Measurements from ENCODE around the gene C22orf23.

Gene C22orf23

DNA sequence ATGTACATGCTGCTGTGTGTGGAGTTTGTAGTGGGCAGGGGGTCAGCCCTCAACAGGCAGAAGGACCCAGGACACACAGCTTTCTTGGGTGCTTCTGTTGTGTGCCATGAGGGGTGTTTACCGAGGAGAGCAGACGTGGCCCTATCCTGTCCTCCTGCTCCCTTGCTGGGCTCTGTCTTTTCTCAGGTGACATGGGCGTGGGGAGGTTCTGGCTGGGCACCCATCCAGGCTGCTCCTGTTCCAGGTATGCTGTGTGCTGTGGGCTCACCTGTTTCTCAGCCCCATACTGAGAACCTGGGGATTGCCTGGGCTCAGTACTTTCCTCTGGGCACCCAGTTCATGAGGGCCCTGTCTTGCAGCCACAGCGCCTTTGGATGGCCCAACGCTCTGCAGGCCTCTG, 24.0 kb downstream of the C22orf23 start:
- Mint-ChIP-seq H3K36me3 (ENCODE audit: low read depth) (no peaks in the 10 kb centered on the region), H3K4me1 (peaks cover 12% of the 10 kb centered on the region), H3K9me3 (no peaks in the 10 kb centered on the region), H3K4me3 (no peak overlapping the region), H3K27me3 (no peaks in the 10 kb centered on the region), H3K27ac (no peak overlapping the region)
- ATAC-seq = no peak
- no peak for DNase-seq

DNA sequence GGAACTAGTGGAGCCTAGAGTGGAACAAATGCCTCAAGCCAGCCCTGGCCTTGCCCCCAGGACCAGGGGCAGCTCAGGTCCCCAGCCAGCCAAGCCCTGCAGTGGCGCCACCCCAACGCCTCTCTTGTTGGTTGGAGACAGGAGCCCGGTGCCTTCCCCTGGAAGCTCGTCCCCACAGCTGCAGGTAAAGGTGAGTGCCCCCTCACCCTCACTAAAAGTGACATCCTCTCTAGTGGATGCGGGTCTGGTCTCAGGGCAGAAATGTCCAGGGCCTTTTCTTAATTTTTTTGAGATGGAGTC, 25.8 kb downstream of the C22orf23 start:
- ATAC-seq (no peak), DNase-seq (no peak)
- no peaks in the 10 kb centered on the region for H3K27me3 Mint-ChIP-seq
- H3K9me3 Mint-ChIP-seq = no peaks in the 10 kb centered on the region
- H3K36me3 Mint-ChIP-seq (ENCODE audit: low read depth) = peaks cover 1% of the 10 kb centered on the region
- no peak overlapping the region for H3K27ac Mint-ChIP-seq
- H3K4me1 Mint-ChIP-seq = no peaks in the 10 kb centered on the region
- no peak overlapping the region for H3K4me3 Mint-ChIP-seq

DNA sequence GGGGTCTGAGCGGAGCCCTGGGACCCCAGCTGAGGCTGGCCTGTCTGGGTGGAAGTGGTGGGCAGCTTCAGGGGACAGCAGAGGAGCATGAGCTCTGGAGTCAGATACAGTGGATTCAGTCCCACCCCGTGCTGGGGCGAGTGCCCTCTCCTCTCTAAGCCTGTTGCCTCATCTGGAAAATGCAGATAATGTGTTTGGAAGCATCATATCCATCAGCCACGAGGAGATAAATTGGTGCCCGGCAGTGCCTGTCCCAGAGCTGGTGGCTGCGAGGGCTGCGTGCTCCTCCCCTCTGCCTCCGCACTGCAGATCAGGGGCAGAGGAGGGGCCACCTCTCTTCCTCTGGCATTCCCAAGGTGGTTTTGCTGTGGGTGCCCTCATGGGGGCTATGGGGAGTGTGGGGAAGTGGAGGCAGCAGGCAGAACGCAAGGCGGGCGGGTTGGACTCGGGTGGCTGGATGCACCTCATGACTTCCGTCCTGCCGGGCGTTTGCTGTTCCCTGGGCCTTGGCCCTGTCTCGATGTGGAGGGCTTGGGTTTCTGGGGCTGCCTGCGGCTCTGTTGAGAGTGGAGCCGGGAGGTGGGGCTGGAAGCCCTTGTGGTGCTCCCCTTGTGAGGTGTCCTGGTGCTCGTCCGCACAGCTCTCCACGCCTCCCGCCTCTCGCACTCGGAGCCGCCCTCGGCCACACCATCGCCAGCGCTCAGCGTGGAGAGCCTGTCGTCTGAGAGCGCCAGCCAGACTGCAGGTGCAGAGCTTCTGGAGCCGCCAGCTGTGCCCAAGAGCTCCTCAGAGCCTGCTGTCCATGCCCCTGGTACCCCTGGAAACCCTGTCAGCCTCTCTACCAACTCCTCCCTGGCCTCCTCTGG, 26.4 kb downstream of the C22orf23 start:
- Mint-ChIP-seq H3K27ac (no peak overlapping the region), H3K27me3 (no peaks in the 10 kb centered on the region), H3K4me1 (no peaks in the 10 kb centered on the region), H3K9me3 (no peaks in the 10 kb centered on the region), H3K36me3 (ENCODE audit: low read depth) (peaks cover 1% of the 10 kb centered on the region), H3K4me3 (no peak overlapping the region)
- ATAC-seq (no peak), DNase-seq (no peak)

DNA sequence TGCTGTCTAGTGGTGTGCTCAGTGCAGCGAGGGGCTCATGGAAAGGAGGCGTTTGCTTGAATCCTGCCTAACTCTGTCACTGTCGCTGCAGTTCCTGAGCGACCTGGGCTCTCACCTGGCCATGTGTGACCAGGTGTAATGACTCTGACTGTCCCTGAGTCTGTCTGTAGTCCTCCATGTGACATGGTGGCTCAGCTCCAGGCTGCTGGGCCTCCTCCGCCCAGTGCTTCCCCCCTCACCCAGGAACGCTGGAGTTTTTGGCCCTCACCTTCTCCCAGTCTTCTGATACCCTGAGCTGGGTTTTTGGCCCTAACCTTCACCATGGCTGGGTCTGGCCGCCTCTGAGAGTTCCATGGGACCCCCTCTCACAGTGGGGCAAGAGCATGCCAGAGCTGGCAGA, 27.0 kb downstream of the C22orf23 start:
- Mint-ChIP-seq H3K27me3 (no peaks in the 10 kb centered on the region), H3K4me1 (no peaks in the 10 kb centered on the region), H3K4me3 (no peak overlapping the region), H3K27ac (no peak overlapping the region), H3K9me3 (no peaks in the 10 kb centered on the region), H3K36me3 (ENCODE audit: low read depth) (peaks cover 3% of the 10 kb centered on the region)
- DNase-seq (no peak), ATAC-seq (no peak)

DNA sequence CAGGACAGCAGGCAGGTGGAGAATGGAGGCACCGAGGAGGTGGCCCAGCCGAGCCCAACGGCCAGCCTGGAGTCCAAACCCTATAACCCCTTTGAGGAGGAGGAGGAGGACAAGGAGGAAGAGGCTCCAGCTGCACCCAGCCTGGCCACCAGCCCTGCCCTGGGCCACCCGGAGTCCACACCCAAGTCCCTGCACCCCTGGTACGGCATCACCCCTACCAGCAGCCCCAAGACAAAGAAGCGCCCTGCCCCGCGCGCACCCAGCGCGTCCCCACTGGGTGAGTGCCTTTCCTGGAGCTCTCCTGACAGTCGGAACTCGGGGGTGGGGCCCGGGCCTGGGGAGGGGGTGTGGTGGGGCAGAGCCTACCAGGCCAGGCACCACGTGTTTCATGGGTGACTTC, 27.6 kb downstream of the C22orf23 start:
- no peak for DNase-seq
- no peaks in the 10 kb centered on the region for H3K4me1 Mint-ChIP-seq
- H3K27ac Mint-ChIP-seq = no peak overlapping the region
- ATAC-seq = peak; percentile 25
- H3K9me3 Mint-ChIP-seq = no peaks in the 10 kb centered on the region
- H3K27me3 Mint-ChIP-seq = no peaks in the 10 kb centered on the region
- no peak overlapping the region for H3K4me3 Mint-ChIP-seq
- H3K36me3 Mint-ChIP-seq (ENCODE audit: low read depth) = peaks cover 3% of the 10 kb centered on the region

DNA sequence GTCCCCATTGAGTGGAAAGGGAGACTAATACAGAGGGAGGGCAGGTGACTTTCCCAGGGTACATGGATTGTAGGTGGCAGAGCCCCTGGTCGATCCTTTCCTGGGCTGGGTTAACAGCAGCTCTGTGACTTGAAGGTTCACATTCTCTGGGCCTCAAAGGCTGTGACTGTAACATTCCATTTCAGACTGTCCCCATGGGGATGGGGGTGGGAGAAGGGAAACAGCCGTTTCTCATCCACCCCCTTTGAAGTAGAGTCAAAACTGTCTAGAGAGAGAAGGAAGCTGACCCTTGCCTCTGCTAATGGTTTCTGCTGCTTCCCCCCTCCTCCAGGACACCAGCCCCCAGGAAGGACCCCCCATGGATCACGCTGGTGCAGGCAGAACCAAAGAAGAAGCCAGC, 28.1 kb downstream of the C22orf23 start:
- H3K4me3 Mint-ChIP-seq = no peak overlapping the region
- ATAC-seq (no peak), DNase-seq (no peak)
- no peaks in the 10 kb centered on the region for H3K27me3 Mint-ChIP-seq
- H3K27ac Mint-ChIP-seq = no peak overlapping the region
- H3K4me1 Mint-ChIP-seq = peaks cover under 1% of the 10 kb centered on the region
- peaks cover 3% of the 10 kb centered on the region for H3K36me3 Mint-ChIP-seq (ENCODE audit: low read depth)
- no peaks in the 10 kb centered on the region for H3K9me3 Mint-ChIP-seq

DNA sequence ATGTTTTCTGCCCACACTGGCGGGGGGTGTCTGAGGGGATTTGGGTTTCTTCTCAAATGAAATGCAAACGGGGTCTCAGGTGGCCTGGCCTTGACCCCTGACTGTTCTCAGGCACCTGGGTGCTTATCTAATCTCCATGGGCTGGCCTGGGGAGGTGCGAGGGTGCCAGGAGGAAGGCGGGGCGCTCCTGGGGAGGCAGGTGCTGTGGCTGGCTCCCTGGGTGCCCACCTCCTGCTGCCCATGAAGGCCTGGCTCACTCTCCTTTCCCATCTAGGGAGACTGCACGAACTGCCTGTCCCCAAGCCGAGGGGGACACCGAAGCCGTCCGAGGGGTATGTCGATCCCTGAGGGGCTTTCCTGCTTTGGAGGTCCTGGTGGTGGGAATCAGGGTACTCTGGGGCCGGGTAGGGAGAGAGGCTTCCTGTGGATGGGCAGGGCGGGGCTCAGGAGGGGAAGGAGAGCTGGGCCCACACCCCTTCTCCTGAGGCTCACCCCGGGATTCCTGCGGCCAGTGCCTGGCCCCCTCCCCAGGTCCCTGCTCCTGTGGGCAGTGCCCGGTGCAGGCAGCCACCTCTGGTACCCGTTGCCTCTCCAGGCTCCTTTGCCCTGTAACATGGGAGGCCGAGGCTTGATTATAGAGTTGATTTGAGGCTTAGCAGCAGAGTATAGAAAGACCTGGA, 28.9 kb downstream of the C22orf23 start:
- H3K36me3 Mint-ChIP-seq (ENCODE audit: low read depth) = peaks cover 8% of the 10 kb centered on the region
- no peaks in the 10 kb centered on the region for H3K9me3 Mint-ChIP-seq
- H3K27ac Mint-ChIP-seq = no peak overlapping the region
- ATAC-seq (no peak), DNase-seq (no peak)
- H3K27me3 Mint-ChIP-seq = no peaks in the 10 kb centered on the region
- peaks cover 5% of the 10 kb centered on the region for H3K4me1 Mint-ChIP-seq
- no peak overlapping the region for H3K4me3 Mint-ChIP-seq

DNA sequence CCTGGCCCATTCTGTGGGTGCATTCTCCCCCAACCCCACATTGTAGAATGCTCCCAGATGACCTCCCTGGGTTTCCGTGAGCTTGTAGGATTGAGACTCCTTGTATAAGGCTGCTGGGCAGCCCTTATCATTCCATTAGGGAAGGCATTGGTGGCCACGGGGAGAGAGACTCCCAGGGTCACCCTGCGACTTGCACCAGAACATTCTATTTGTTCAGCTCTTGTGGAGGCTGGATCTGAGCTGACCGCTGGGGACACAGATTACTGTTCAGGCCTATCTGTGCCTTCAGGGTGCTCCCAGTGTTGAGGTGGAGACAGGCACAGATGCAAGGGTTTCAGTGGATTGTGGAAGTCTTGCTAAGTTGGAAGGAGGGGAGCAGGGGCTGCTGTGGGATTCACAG, 29.5 kb downstream of the C22orf23 start:
- ATAC-seq (no peak), DNase-seq (no peak)
- Mint-ChIP-seq H3K36me3 (ENCODE audit: low read depth) (peaks cover 8% of the 10 kb centered on the region), H3K4me1 (peaks cover 5% of the 10 kb centered on the region), H3K27me3 (no peaks in the 10 kb centered on the region), H3K4me3 (no peak overlapping the region), H3K27ac (no peak overlapping the region), H3K9me3 (no peaks in the 10 kb centered on the region)

DNA sequence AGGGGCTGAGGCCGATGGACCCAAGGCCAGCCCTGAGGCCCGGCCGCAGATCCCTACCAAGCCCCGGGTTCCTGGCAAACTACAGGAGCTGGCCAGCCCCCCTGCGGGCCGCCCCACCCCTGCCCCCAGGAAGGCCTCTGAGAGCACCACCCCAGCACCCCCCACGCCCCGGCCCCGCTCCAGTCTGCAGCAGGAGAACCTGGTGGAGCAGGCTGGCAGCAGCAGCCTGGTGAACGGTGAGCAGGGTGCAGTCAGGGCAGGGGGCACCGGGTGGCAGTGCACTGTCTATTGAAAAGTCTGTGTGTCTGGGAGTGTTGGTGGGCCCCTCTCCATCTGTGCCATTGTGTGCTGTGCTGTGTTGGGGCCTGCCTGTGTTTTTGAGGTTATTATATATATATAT, 31.2 kb downstream of the C22orf23 start:
- H3K4me1 Mint-ChIP-seq = peaks cover 5% of the 10 kb centered on the region
- peaks cover 8% of the 10 kb centered on the region for H3K36me3 Mint-ChIP-seq (ENCODE audit: low read depth)
- ATAC-seq (no peak), DNase-seq (no peak)
- no peaks in the 10 kb centered on the region for H3K9me3 Mint-ChIP-seq
- H3K27me3 Mint-ChIP-seq = no peaks in the 10 kb centered on the region
- no peak overlapping the region for H3K27ac Mint-ChIP-seq
- H3K4me3 Mint-ChIP-seq = no peak overlapping the region

DNA sequence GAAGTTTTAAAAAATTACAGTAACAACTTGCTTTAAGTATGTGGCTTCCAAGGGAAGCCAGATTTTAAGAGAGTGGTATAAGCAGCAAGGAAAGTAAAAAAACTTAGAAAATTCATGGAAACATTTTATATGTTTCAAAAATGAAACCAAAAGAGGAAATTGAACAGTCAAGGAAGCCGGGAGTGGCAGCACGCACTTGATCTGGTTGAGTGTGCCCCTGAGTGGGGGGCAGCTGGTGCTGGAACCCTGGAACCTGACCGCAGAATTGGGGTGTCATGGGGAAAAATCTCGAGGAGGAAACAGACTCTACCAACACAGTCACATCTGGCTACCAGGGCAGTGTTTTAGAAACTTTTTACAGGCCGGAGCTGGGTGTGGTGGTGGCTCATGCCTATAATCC, 33.3 kb downstream of the C22orf23 start:
- DNase-seq (no peak), ATAC-seq (no peak)
- Mint-ChIP-seq H3K4me1 (peaks cover 5% of the 10 kb centered on the region), H3K27me3 (no peaks in the 10 kb centered on the region), H3K9me3 (no peaks in the 10 kb centered on the region), H3K27ac (peak overlapping the region; percentile 90), H3K36me3 (ENCODE audit: low read depth) (peaks cover 8% of the 10 kb centered on the region), H3K4me3 (no peak overlapping the region)

DNA sequence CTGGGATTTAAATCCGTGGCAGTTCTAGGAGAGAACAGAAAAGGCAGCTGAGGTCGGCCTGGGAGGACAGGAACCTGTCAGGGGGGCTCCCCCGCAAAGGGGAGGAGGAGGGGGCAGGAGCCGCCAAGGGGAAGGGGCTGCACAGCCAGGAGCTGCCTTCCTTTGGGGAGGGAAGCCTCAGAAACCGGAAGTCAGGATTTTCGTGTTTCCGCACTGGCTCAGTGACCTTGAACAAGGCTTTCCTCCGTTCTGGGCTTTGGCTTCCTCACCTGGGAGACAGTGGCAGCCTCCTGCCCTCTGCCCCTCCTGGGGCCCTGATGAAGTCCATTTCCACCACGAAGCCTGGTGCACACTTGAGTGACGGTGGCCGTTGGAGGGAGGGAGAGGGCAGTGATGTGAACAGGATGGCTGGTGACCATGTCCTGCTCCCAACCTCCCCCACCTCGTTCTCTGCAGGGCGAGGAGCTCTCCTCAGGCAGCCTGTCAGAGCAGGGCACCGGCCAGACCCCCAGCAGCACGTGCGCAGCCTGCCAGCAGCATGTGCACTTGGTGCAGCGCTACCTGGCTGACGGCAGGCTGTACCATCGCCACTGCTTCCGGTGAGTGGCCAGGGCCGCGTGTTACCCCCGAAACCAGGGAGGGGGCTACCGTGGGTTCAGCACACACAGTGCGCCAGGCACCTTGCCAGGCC, 34.7 kb downstream of the C22orf23 start:
- DNase-seq (no peak), ATAC-seq (no peak)
- Mint-ChIP-seq H3K27ac (no peak overlapping the region), H3K27me3 (no peaks in the 10 kb centered on the region), H3K4me3 (no peak overlapping the region), H3K9me3 (no peaks in the 10 kb centered on the region), H3K36me3 (ENCODE audit: low read depth) (peaks cover 8% of the 10 kb centered on the region), H3K4me1 (peaks cover 5% of the 10 kb centered on the region)

DNA sequence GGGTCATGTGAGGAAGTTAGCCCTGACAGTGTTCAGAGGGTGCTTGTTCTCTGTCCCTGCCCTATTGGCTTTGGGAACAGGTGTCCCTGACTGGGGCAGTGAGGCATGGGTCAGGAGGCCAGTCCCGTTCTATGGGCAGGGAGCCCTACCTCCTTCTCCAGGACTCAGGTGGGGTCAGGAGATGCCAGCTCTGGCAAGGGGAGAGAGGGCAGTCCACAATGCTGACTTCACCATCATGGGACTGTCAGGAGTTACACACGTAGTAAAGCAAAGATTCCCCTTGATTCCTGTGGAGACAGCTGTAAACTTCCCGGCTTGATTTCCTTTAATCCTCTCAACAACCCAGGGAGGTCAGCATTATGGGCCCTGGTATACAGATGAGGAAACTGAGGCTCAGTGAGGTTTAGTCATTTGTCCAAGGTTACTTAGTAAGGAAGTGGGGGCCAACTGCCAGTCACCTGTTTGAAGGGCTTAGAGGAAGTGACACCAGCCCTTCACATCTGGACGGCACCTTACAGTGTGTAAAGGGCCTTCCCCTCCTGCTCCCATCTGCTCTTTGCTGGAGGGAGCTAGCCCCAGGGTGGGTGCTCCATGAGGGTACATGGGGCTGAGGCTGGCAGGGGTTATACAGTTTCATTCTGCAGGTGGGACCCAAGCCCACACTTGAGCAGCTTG, 35.4 kb downstream of the C22orf23 start:
- no peaks in the 10 kb centered on the region for H3K9me3 Mint-ChIP-seq
- H3K4me1 Mint-ChIP-seq = peaks cover 5% of the 10 kb centered on the region
- H3K36me3 Mint-ChIP-seq (ENCODE audit: low read depth) = peaks cover 7% of the 10 kb centered on the region
- DNase-seq = no peak
- H3K4me3 Mint-ChIP-seq = no peak overlapping the region
- no peaks in the 10 kb centered on the region for H3K27me3 Mint-ChIP-seq
- no peak overlapping the region for H3K27ac Mint-ChIP-seq
- no peak for ATAC-seq

DNA sequence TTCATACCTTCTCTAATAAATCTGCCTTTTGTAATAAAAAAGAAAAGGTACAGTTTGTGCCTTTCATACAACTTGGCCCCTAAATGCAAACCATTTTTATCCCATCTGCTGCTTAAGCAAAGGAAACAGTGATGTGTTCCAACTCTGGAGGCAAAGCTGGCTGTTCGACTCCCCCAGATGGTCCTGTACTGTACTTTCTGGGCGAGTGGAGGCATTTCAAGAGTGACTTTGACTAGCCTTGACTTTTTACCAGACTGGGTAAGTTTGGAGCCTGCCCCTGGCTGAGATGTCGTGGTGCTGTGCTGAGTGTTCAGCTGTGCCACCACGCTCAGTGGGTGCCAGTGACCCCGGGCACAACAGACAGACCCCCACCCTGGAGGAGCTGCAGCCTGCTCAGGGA, 37.1 kb downstream of the C22orf23 start:
- DNase-seq = no peak
- no peak for ATAC-seq
- peaks cover 8% of the 10 kb centered on the region for H3K4me1 Mint-ChIP-seq
- peaks cover 4% of the 10 kb centered on the region for H3K36me3 Mint-ChIP-seq (ENCODE audit: low read depth)
- no peak overlapping the region for H3K4me3 Mint-ChIP-seq
- H3K9me3 Mint-ChIP-seq = no peaks in the 10 kb centered on the region
- H3K27me3 Mint-ChIP-seq = no peaks in the 10 kb centered on the region
- no peak overlapping the region for H3K27ac Mint-ChIP-seq

DNA sequence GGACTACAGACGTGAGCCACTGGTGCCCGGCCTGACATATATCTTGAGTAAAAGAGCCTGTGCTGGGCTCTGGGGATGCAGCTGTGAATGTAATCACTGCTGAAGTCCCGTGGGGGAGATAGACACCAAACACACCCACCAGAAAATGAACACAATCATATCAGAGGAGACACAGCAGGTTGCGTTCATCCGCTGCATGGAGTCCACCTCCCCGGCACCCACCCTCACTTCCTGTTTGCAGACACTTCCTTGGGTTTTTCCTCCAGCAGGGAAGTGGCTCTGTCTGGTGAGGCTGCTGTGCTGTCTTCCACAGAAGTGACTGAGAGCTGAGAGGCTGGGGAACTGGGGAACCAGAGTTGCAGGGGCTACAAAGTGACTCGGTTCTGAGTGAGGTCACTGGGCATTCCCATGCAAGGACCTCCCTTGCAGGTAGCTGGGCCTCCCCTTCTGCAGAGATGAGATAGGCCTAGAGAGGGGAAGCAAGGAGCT, 40.1 kb downstream of the C22orf23 start:
- Mint-ChIP-seq H3K36me3 (ENCODE audit: low read depth) (no peaks in the 10 kb centered on the region), H3K9me3 (no peaks in the 10 kb centered on the region), H3K27me3 (no peaks in the 10 kb centered on the region), H3K27ac (peak overlapping the region; percentile 54), H3K4me1 (peaks cover 3% of the 10 kb centered on the region), H3K4me3 (no peak overlapping the region)
- ATAC-seq (peak; percentile 21), DNase-seq (no peak)
